ENCODE results near the gene SSR4.
"Not testable (repeated sequence)": the region's sequence is repeated elsewhere in the genome, so short reads cannot be mapped to it uniquely, and the experiment has no call there.

The SSR4 gene

GRCh38 chrX:153816831-153817690 lies 22.6 kb downstream of the SSR4 start:
- peak; percentile 59 to 70 (median 70) for DNase-seq
- Histone ChIP-seq H3K27me3 (replicated peaks in 2 of 5; ENCODE audit: control insufficient read depth in 4 of 5, insufficient read depth in 5 of 5, low read length in 4 of 5) (peaks cover 0 to 57% (median 2%) of the 10 kb centered on the region in 5 experiments), H3K27ac (ENCODE audit: insufficient read depth in 1 of 2, low read depth in 1 of 2, low read length in 2 of 2, poor library complexity in 1 of 2, severe bottlenecking in 2 of 2) (no peak overlapping the region), H3K36me3 (ENCODE audit: control insufficient read depth in 4 of 4, insufficient read depth in 4 of 4, low read length in 3 of 4) (no peaks in the 10 kb centered on the region), H3K4me1 (ENCODE audit: control extremely low read depth in 1 of 4, control insufficient read depth in 4 of 4, insufficient read depth in 4 of 4, low read length in 3 of 4) (peaks cover 0 to 38% (median 27%) of the 10 kb centered on the region in 4 experiments), H3K4me3 (ENCODE audit: control insufficient read depth in 1 of 7, extremely low read depth in 1 of 7, insufficient read depth in 4 of 7, low read depth in 2 of 7, low read length in 6 of 7) (no peak overlapping the region), H3K9me3 (ENCODE audit: control extremely low read depth in 1 of 5, control insufficient read depth in 4 of 5, insufficient read depth in 2 of 5, low read depth in 1 of 5, low read length in 4 of 5) (peaks cover 0 to 5% (median 0%) of the 10 kb centered on the region in 5 experiments)
- WGBS (ENCODE audit: insufficient coverage), result 72% methylated on average over 21 of the region's 25 CpGs
- CTCF ChIA-PET, result interaction anchor here (1.0 to 1.7 kb wide), 3 partner anchors 11 to 133 kb away, joined by 3 to 4 read pairs (median 3); no protein-coding TSS in a partner anchor
- POLR2A ChIA-PET, result no interaction called here

- not testable (repeated sequence) for DNase-seq; H3K9me3 ChIP-seq (ENCODE audit: control extremely low read depth in 1 of 5, control insufficient read depth in 4 of 5, insufficient read depth in 2 of 5, low read depth in 1 of 5, low read length in 4 of 5); H3K4me3 ChIP-seq (ENCODE audit: control insufficient read depth in 1 of 7, extremely low read depth in 1 of 7, insufficient read depth in 4 of 7, low read depth in 2 of 7, low read length in 6 of 7); H3K27ac ChIP-seq (ENCODE audit: insufficient read depth in 1 of 2, low read depth in 1 of 2, low read length in 2 of 2, poor library complexity in 1 of 2, severe bottlenecking in 2 of 2); H3K36me3 ChIP-seq (ENCODE audit: control insufficient read depth in 4 of 4, insufficient read depth in 4 of 4, low read length in 3 of 4)
- ChIA-PET CTCF (interaction anchor here (1.7 kb wide), 1 partner anchor 132 kb away, joined by 4 read pairs; no protein-coding TSS in a partner anchor), POLR2A (interaction anchor here (0.5 kb wide), 1 partner anchor 105 kb away, joined by 3 read pairs; no protein-coding TSS in a partner anchor)
- peaks cover 0 to 47% (median 2%) of the 10 kb centered on the region in 5 experiments for H3K27me3 ChIP-seq (replicated peaks in 2 of 5; ENCODE audit: control insufficient read depth in 4 of 5, insufficient read depth in 5 of 5, low read length in 4 of 5)
- WGBS (ENCODE audit: insufficient coverage), result 81% methylated on average over 5 of the region's 9 CpGs
- peaks cover 0 to 42% (median 28%) of the 10 kb centered on the region in 4 experiments for H3K4me1 ChIP-seq (ENCODE audit: control extremely low read depth in 1 of 4, control insufficient read depth in 4 of 4, insufficient read depth in 4 of 4, low read length in 3 of 4)
Measured at GRCh38 chrX:153818064-153818463, 23.6 kb downstream of the SSR4 start.

GRCh38 chrX:153818571-153819383 lies 24.3 kb downstream of the SSR4 start:
- H3K4me3 ChIP-seq (ENCODE audit: control insufficient read depth in 1 of 7, extremely low read depth in 1 of 7, insufficient read depth in 4 of 7, low read depth in 2 of 7, low read length in 6 of 7), result peak overlapping the region in 4 of 7 experiments; percentile 16 to 67 (median 42)
- ChIA-PET CTCF (interaction anchor here (1.7 kb wide), 1 partner anchor 131 kb away, joined by 4 read pairs; no protein-coding TSS in a partner anchor), POLR2A (no interaction called here)
- DNase-seq, result peak; percentile 20 to 58 (median 49)
- H3K27me3 ChIP-seq (replicated peaks in 2 of 5; ENCODE audit: control insufficient read depth in 4 of 5, insufficient read depth in 5 of 5, low read length in 4 of 5), result peaks cover 0 to 44% (median 2%) of the 10 kb centered on the region in 5 experiments
- peaks cover 0 to 42% (median 30%) of the 10 kb centered on the region in 4 experiments for H3K4me1 ChIP-seq (ENCODE audit: control extremely low read depth in 1 of 4, control insufficient read depth in 4 of 4, insufficient read depth in 4 of 4, low read length in 3 of 4)
- no peaks in the 10 kb centered on the region for H3K36me3 ChIP-seq (ENCODE audit: control insufficient read depth in 4 of 4, insufficient read depth in 4 of 4, low read length in 3 of 4)
- no peaks in the 10 kb centered on the region for H3K9me3 ChIP-seq (ENCODE audit: control extremely low read depth in 1 of 5, control insufficient read depth in 4 of 5, insufficient read depth in 2 of 5, low read depth in 1 of 5, low read length in 4 of 5)
- 16% methylated on average over 65 of the region's 67 CpGs for WGBS (ENCODE audit: insufficient coverage)
- no peak overlapping the region for H3K27ac ChIP-seq (ENCODE audit: insufficient read depth in 1 of 2, low read depth in 1 of 2, low read length in 2 of 2, poor library complexity in 1 of 2, severe bottlenecking in 2 of 2)

GRCh38 chrX:153819384-153820040 lies 25.0 kb downstream of the SSR4 start:
- H3K4me1 ChIP-seq (ENCODE audit: control extremely low read depth in 1 of 4, control insufficient read depth in 4 of 4, insufficient read depth in 4 of 4, low read length in 3 of 4), result peaks cover 0 to 44% (median 30%) of the 10 kb centered on the region in 4 experiments
- H3K9me3 ChIP-seq (ENCODE audit: control extremely low read depth in 1 of 5, control insufficient read depth in 4 of 5, insufficient read depth in 2 of 5, low read depth in 1 of 5, low read length in 4 of 5), result no peaks in the 10 kb centered on the region
- H3K27me3 ChIP-seq (replicated peaks in 2 of 5; ENCODE audit: control insufficient read depth in 4 of 5, insufficient read depth in 5 of 5, low read length in 4 of 5), result peaks cover 0 to 51% (median 2%) of the 10 kb centered on the region in 5 experiments
- POLR2A ChIA-PET, result no interaction called here
- DNase-seq, result no peak
- peak overlapping the region in 4 of 7 experiments; percentile 16 to 67 (median 42) for H3K4me3 ChIP-seq (ENCODE audit: control insufficient read depth in 1 of 7, extremely low read depth in 1 of 7, insufficient read depth in 4 of 7, low read depth in 2 of 7, low read length in 6 of 7)
- no peaks in the 10 kb centered on the region for H3K36me3 ChIP-seq (ENCODE audit: control insufficient read depth in 4 of 4, insufficient read depth in 4 of 4, low read length in 3 of 4)
- CTCF ChIA-PET, result no interaction called here
- no peak overlapping the region for H3K27ac ChIP-seq (ENCODE audit: insufficient read depth in 1 of 2, low read depth in 1 of 2, low read length in 2 of 2, poor library complexity in 1 of 2, severe bottlenecking in 2 of 2)
- 53% methylated on average over 21 of the region's 23 CpGs for WGBS (ENCODE audit: insufficient coverage)

GRCh38 chrX:153820601-153821000 lies 26.1 kb downstream of the SSR4 start:
- H3K4me1 ChIP-seq (ENCODE audit: control extremely low read depth in 1 of 4, control insufficient read depth in 4 of 4, insufficient read depth in 4 of 4, low read length in 3 of 4), result peaks cover 0 to 40% (median 25%) of the 10 kb centered on the region in 4 experiments
- CTCF ChIA-PET, result no interaction called here
- 78% methylated on average over 5 of the region's 7 CpGs for WGBS (ENCODE audit: insufficient coverage)
- H3K27ac ChIP-seq (ENCODE audit: insufficient read depth in 1 of 2, low read depth in 1 of 2, low read length in 2 of 2, poor library complexity in 1 of 2, severe bottlenecking in 2 of 2), result no peak overlapping the region
- no peak for DNase-seq
- H3K36me3 ChIP-seq (ENCODE audit: control insufficient read depth in 4 of 4, insufficient read depth in 4 of 4, low read length in 3 of 4), result no peaks in the 10 kb centered on the region
- H3K27me3 ChIP-seq (replicated peaks in 2 of 5; ENCODE audit: control insufficient read depth in 4 of 5, insufficient read depth in 5 of 5, low read length in 4 of 5), result peaks cover 0 to 58% (median 3%) of the 10 kb centered on the region in 5 experiments
- H3K9me3 ChIP-seq (ENCODE audit: control extremely low read depth in 1 of 5, control insufficient read depth in 4 of 5, insufficient read depth in 2 of 5, low read depth in 1 of 5, low read length in 4 of 5), result no peaks in the 10 kb centered on the region
- POLR2A ChIA-PET, result no interaction called here
- no peak overlapping the region for H3K4me3 ChIP-seq (ENCODE audit: control insufficient read depth in 1 of 7, extremely low read depth in 1 of 7, insufficient read depth in 4 of 7, low read depth in 2 of 7, low read length in 6 of 7)

GRCh38 chrX:153821066-153821465 lies 26.6 kb downstream of the SSR4 start:
- CTCF ChIA-PET, result no interaction called here

More at GRCh38 chrX:153821066-153821465, 26.6 kb downstream of the SSR4 start:
- POLR2A ChIA-PET, result no interaction called here
- DNase-seq, result no peak
- no peak overlapping the region for H3K27ac ChIP-seq (ENCODE audit: insufficient read depth in 1 of 2, low read depth in 1 of 2, low read length in 2 of 2, poor library complexity in 1 of 2, severe bottlenecking in 2 of 2)
- no peaks in the 10 kb centered on the region for H3K9me3 ChIP-seq (ENCODE audit: control extremely low read depth in 1 of 5, control insufficient read depth in 4 of 5, insufficient read depth in 2 of 5, low read depth in 1 of 5, low read length in 4 of 5)
- no peak overlapping the region for H3K4me3 ChIP-seq (ENCODE audit: control insufficient read depth in 1 of 7, extremely low read depth in 1 of 7, insufficient read depth in 4 of 7, low read depth in 2 of 7, low read length in 6 of 7)
- peaks cover 0 to 41% (median 25%) of the 10 kb centered on the region in 4 experiments for H3K4me1 ChIP-seq (ENCODE audit: control extremely low read depth in 1 of 4, control insufficient read depth in 4 of 4, insufficient read depth in 4 of 4, low read length in 3 of 4)
- H3K27me3 ChIP-seq (replicated peaks in 2 of 5; ENCODE audit: control insufficient read depth in 4 of 5, insufficient read depth in 5 of 5, low read length in 4 of 5), result peaks cover 0 to 58% (median 5%) of the 10 kb centered on the region in 5 experiments
- H3K36me3 ChIP-seq (ENCODE audit: control insufficient read depth in 4 of 4, insufficient read depth in 4 of 4, low read length in 3 of 4), result no peaks in the 10 kb centered on the region
- WGBS (ENCODE audit: insufficient coverage), result 98% methylated on average over 7 of the region's 9 CpGs

Measured in common myeloid progenitor, CD34-positive (primary cell).